ENCODE data around the gene C8B.

The C8B gene

DNA sequence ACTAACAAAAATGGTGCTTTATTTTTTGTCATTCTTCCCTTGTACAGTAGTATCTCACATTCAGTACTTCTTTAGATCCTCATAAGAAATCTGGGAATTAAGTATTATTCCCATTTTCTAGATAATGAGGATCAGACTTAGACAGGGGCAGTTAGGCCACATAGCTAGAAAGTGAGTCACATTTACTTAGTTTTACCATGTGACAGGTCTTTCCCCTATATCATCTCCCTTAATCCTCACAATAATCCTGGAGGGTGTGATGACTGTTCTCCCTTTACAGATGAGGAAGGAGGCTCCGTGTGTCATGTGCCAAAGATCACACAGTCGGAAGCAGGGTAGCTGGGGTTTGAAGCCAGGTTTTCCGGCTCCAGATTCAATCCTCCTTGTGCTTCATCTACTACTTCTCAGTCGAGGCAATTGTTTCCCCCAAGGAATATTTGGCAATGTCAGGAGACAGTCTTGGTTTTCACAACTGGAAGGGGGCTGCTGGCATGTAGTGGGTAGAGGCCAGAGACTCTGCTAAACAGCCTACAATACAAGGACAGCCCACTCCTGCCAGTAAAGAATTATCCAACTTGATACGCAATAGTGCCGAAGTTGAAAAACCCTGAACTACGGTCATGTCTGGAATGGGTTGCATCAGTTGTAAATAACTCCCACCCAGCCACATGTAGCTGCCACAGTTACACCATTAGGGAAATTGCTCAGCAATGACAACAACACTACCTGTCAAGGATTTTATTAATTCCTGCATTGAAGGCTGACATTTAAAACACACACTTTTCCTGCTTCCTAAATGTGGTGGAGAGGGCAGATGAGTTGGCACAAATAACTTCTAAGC lies 54.5 kb downstream of the C8B start:
- H3K4me2 ChIP-seq = no peak overlapping the region
- TF ChIP-seq, protein P1, sequence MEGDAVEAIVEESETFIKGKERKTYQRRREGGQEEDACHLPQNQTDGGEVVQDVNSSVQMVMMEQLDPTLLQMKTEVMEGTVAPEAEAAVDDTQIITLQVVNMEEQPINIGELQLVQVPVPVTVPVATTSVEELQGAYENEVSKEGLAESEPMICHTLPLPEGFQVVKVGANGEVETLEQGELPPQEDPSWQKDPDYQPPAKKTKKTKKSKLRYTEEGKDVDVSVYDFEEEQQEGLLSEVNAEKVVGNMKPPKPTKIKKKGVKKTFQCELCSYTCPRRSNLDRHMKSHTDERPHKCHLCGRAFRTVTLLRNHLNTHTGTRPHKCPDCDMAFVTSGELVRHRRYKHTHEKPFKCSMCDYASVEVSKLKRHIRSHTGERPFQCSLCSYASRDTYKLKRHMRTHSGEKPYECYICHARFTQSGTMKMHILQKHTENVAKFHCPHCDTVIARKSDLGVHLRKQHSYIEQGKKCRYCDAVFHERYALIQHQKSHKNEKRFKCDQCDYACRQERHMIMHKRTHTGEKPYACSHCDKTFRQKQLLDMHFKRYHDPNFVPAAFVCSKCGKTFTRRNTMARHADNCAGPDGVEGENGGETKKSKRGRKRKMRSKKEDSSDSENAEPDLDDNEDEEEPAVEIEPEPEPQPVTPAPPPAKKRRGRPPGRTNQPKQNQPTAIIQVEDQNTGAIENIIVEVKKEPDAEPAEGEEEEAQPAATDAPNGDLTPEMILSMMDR (conservative IDR thresholded peaks at IDR 0.05; ENCODE audit: low read depth, low read length) = no peak

DNA sequence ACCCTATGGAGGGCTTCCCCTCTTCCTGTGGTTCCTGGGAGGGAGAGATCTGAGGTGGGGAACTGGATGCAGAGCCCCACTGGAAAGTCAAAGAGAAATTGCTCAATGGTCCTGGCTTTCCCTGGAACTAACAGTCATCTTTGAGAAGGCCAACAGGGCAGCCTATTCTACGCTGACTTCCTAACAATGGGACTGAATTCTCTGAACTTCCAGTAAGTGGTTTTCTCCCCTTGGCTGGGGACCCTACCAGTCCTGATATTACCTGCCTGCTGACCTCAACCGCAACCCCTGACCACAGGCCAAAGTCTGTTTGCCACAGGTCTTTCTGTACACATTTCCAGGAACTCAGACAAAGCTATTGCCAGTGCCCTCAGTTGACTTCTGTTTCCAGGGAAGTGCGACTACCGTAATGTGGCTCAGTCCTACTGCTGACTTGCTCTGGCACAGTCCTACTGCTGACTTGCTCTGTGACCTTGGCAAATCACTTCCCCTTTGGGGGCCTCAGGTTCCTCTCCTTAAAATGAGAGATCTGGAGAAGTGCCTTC lies 55.3 kb downstream of the C8B start:
- H3K9ac ChIP-seq = no peak overlapping the region
- no peaks in the 10 kb centered on the region for H3K36me3 ChIP-seq (ENCODE audit: insufficient read depth)
- no peaks in the 10 kb centered on the region for H3K79me2 ChIP-seq (ENCODE audit: insufficient read depth, low read depth)
- H3K27ac ChIP-seq = no peak overlapping the region
- H3K4me3 ChIP-seq (IDR thresholded peaks at IDR 0.05; ENCODE audit: insufficient read depth, low read depth, low read length) = no peak overlapping the region
- no peaks in the 10 kb centered on the region for H4K20me1 ChIP-seq (ENCODE audit: insufficient read depth)
- no peak overlapping the region for H2AFZ ChIP-seq (ENCODE audit: low read depth)
- TF ChIP-seq, protein P1 (conservative IDR thresholded peaks at IDR 0.05; ENCODE audit: low read depth, low read length) = no peak
- no peaks in the 10 kb centered on the region for H3K4me1 ChIP-seq (ENCODE audit: low read depth, poor library complexity, severe bottlenecking)
- H3K4me2 ChIP-seq = no peak overlapping the region
- H3K27me3 ChIP-seq (ENCODE audit: insufficient read depth, low read depth) = no peaks in the 10 kb centered on the region

More for the DNA sequence above, 54.5 kb downstream of the C8B start:
- no peak overlapping the region for H3K9ac ChIP-seq
- H3K36me3 ChIP-seq (ENCODE audit: insufficient read depth) = no peaks in the 10 kb centered on the region
- no peaks in the 10 kb centered on the region for H3K79me2 ChIP-seq (ENCODE audit: insufficient read depth, low read depth)
- H4K20me1 ChIP-seq (ENCODE audit: insufficient read depth) = no peaks in the 10 kb centered on the region
- no peaks in the 10 kb centered on the region for H3K27me3 ChIP-seq (ENCODE audit: insufficient read depth, low read depth)
- no peak overlapping the region for H3K27ac ChIP-seq
- no peak overlapping the region for H3K4me3 ChIP-seq (IDR thresholded peaks at IDR 0.05; ENCODE audit: insufficient read depth, low read depth, low read length)
- H2AFZ ChIP-seq (ENCODE audit: low read depth) = no peak overlapping the region
- no peaks in the 10 kb centered on the region for H3K4me1 ChIP-seq (ENCODE audit: low read depth, poor library complexity, severe bottlenecking)

DNA sequence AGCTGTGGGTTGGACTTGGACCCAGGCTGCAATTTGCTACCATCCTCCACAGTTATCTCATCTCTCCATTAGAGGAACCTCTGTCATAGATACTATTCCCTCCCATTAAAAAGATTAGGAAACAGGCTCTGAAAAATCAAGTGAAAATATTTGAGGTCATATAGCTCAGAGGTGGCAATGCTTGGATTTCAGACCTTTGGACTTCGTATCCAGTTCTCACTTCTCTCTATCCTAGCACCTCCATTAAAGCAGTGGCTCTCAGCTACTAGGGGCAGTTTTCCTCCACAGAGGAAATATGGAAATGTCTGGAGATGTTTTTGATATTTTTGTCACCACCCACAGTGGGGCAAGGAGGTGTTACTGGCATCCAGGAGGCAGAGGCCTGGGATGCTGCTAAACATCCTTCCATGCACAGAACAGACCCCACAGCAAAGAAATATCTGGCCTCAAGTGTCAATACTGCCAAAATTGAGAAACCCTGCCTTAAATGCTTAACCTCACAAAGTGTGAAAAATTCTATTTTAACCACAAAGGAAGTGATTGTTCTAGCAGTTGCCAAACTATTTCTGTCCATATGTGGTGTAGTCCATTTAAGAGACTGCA lies 57.1 kb downstream of the C8B start:
- Histone ChIP-seq H3K27ac (no peak overlapping the region), H3K4me1 (ENCODE audit: low read depth, poor library complexity, severe bottlenecking) (no peaks in the 10 kb centered on the region), H3K4me3 (IDR thresholded peaks at IDR 0.05; ENCODE audit: insufficient read depth, low read depth, low read length) (no peak overlapping the region), H3K4me2 (no peak overlapping the region), H3K36me3 (ENCODE audit: insufficient read depth) (no peaks in the 10 kb centered on the region), H4K20me1 (ENCODE audit: insufficient read depth) (no peaks in the 10 kb centered on the region), H2AFZ (ENCODE audit: low read depth) (no peak overlapping the region), H3K79me2 (ENCODE audit: insufficient read depth, low read depth) (no peaks in the 10 kb centered on the region), H3K9ac (no peak overlapping the region), H3K27me3 (ENCODE audit: insufficient read depth, low read depth) (no peaks in the 10 kb centered on the region)
- TF ChIP-seq, protein P1 (conservative IDR thresholded peaks at IDR 0.05; ENCODE audit: low read depth, low read length) = no peak

DNA sequence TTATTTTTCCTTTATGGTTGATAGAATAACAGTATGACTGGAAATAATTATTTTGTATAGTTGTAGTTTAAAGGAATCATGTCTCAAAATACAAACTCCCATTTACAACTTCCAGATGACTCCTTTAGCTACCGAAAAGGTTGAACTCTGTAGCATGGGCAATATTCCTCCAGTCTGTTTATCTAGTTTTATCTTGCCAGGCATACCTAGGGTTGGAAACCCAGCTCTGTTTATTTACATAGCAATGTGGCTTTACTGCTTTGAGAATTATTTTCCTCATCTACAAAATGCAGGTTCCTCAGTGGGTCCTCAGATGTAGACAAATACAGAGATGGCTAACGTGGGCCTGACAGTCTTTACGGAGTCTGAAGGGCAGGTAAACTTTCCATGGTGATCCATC lies 60.1 kb downstream of the C8B start:
- Histone ChIP-seq H3K4me3 (IDR thresholded peaks at IDR 0.05; ENCODE audit: insufficient read depth, low read depth, low read length) (no peak overlapping the region), H3K4me1 (ENCODE audit: low read depth, poor library complexity, severe bottlenecking) (no peaks in the 10 kb centered on the region), H3K9ac (no peak overlapping the region), H2AFZ (ENCODE audit: low read depth) (no peak overlapping the region), H3K36me3 (ENCODE audit: insufficient read depth) (no peaks in the 10 kb centered on the region), H3K27ac (no peak overlapping the region), H3K4me2 (no peak overlapping the region), H3K79me2 (ENCODE audit: insufficient read depth, low read depth) (no peaks in the 10 kb centered on the region), H3K27me3 (ENCODE audit: insufficient read depth, low read depth) (no peaks in the 10 kb centered on the region), H4K20me1 (ENCODE audit: insufficient read depth) (no peaks in the 10 kb centered on the region)
- TF ChIP-seq, protein P1 (conservative IDR thresholded peaks at IDR 0.05; ENCODE audit: low read depth, low read length) = no peak
